ENCODE measurements around the gene NUCB1. TPM values are rescaled to one million over a fixed set of nuclear protein-coding genes. Genes with fewer than 3 reads are reported as not detected.
"Not testable (repeated sequence)": the region's sequence is repeated elsewhere in the genome, so short reads cannot be mapped to it uniquely, and the experiment has no call there.

The NUCB1 gene
- total RNA-seq, 1 experiment from 2014 or later: 338 TPM

GRCh38 chr19:48922548-48923490 lies 22.7 kb downstream of the NUCB1 start:
- in situ Hi-C loops (cut with HindIII; ENCODE audit: low pct_unique_long_range_greater_than_20kb, low sequenced_read_pairs): no loop called here

GRCh38 chr19:48925240-48925843 lies 25.2 kb downstream of the NUCB1 start:
- peak; percentile 84 for DNase-seq (ENCODE audit: low read depth)
- in situ Hi-C loops (cut with HindIII; ENCODE audit: low pct_unique_long_range_greater_than_20kb, low sequenced_read_pairs): no loop called here

More at GRCh38 chr19:48922548-48923490, 22.7 kb downstream of the NUCB1 start:
- no peak for DNase-seq (ENCODE audit: low read depth)

- DNase-seq (ENCODE audit: low read depth); in situ Hi-C loops (cut with HindIII; ENCODE audit: low pct_unique_long_range_greater_than_20kb, low sequenced_read_pairs): not testable (repeated sequence)
Measured at GRCh38 chr19:48925890-48926289, 25.8 kb downstream of the NUCB1 start.

GRCh38 chr19:48926909-48927308 lies 26.8 kb downstream of the NUCB1 start:
- peak; percentile 81 for DNase-seq (ENCODE audit: low read depth)
- in situ Hi-C loops (cut with HindIII; ENCODE audit: low pct_unique_long_range_greater_than_20kb, low sequenced_read_pairs): no loop called here

- DNase-seq (ENCODE audit: low read depth); in situ Hi-C loops (cut with HindIII; ENCODE audit: low pct_unique_long_range_greater_than_20kb, low sequenced_read_pairs): not testable (repeated sequence)
Measured at GRCh38 chr19:48927692-48928091, 27.6 kb downstream of the NUCB1 start.

- DNase-seq (ENCODE audit: low read depth): no peak
- in situ Hi-C loops (cut with HindIII; ENCODE audit: low pct_unique_long_range_greater_than_20kb, low sequenced_read_pairs): no loop called here
Measured at GRCh38 chr19:48928164-48929025, 28.3 kb downstream of the NUCB1 start.

- in situ Hi-C loops (cut with HindIII; ENCODE audit: low pct_unique_long_range_greater_than_20kb, low sequenced_read_pairs): no loop called here
- peak; percentile 84 for DNase-seq (ENCODE audit: low read depth)
Measured at GRCh38 chr19:48933382-48933932, 33.3 kb downstream of the NUCB1 start, which contains the start of gene DHDH. TSS of gene DHDH (plus strand) at chr19:48933699. CDS start at chr19:48933722, 23 bp downstream.

GRCh38 chr19:48934837-48935236 lies 34.7 kb downstream of the NUCB1 start:
- in situ Hi-C loops (cut with HindIII; ENCODE audit: low pct_unique_long_range_greater_than_20kb, low sequenced_read_pairs): no loop called here
- no peak for DNase-seq (ENCODE audit: low read depth)

GRCh38 chr19:48935864-48936263 lies 35.8 kb downstream of the NUCB1 start:
- DNase-seq (ENCODE audit: low read depth): no peak
- in situ Hi-C loops (cut with HindIII; ENCODE audit: low pct_unique_long_range_greater_than_20kb, low sequenced_read_pairs): no loop called here

- DNase-seq (ENCODE audit: low read depth): no peak
- in situ Hi-C loops (cut with HindIII; ENCODE audit: low pct_unique_long_range_greater_than_20kb, low sequenced_read_pairs): no loop called here
Measured at GRCh38 chr19:48938256-48938655, 38.1 kb downstream of the NUCB1 start.

GRCh38 chr19:48940902-48941301 lies 40.8 kb downstream of the NUCB1 start:
- in situ Hi-C loops (cut with HindIII; ENCODE audit: low pct_unique_long_range_greater_than_20kb, low sequenced_read_pairs): no loop called here
- no peak for DNase-seq (ENCODE audit: low read depth)

GRCh38 chr19:48943081-48943480 lies 43.0 kb downstream of the NUCB1 start:
- no peak for DNase-seq (ENCODE audit: low read depth)
- in situ Hi-C loops (cut with HindIII; ENCODE audit: low pct_unique_long_range_greater_than_20kb, low sequenced_read_pairs): no loop called here

GRCh38 chr19:48945415-48945814 lies 45.3 kb downstream of the NUCB1 start:
- no peak for DNase-seq (ENCODE audit: low read depth)
- in situ Hi-C loops (cut with HindIII; ENCODE audit: low pct_unique_long_range_greater_than_20kb, low sequenced_read_pairs): no loop called here

GRCh38 chr19:48945817-48946216 lies 45.7 kb downstream of the NUCB1 start:
- no peak for DNase-seq (ENCODE audit: low read depth)
- in situ Hi-C loops (cut with HindIII; ENCODE audit: low pct_unique_long_range_greater_than_20kb, low sequenced_read_pairs): no loop called here

GRCh38 chr19:48946463-48947257 lies 46.5 kb downstream of the NUCB1 start:
- in situ Hi-C loops (cut with HindIII; ENCODE audit: low pct_unique_long_range_greater_than_20kb, low sequenced_read_pairs): no loop called here
- no peak for DNase-seq (ENCODE audit: low read depth)

GRCh38 chr19:48947258-48947542 lies 47.1 kb downstream of the NUCB1 start:
- in situ Hi-C loops (cut with HindIII; ENCODE audit: low pct_unique_long_range_greater_than_20kb, low sequenced_read_pairs): no loop called here
- DNase-seq (ENCODE audit: low read depth): no peak

- DNase-seq (ENCODE audit: low read depth): no peak
- in situ Hi-C loops (cut with HindIII; ENCODE audit: low pct_unique_long_range_greater_than_20kb, low sequenced_read_pairs): no loop called here
Measured at GRCh38 chr19:48950159-48950558, 50.0 kb downstream of the NUCB1 start.

All from Caki2 (cell line).